GM12873 (cell line): ENCODE results near the gene RILPL1.
A peak's percentile ranks its signal among the peaks of the same experiment; 100 is the strongest.

Experiments used
- TF ChIP-seq, protein P1 (sequence below): IDR thresholded peaks from 2 replicates; pipeline ENCODE4 v1.5.1; 2012; ENCODE audit warnings: low read depth, mild to moderate bottlenecking, moderate library complexity, low read length, control low read depth; ENCODE audit not compliant: insufficient read depth; ENCODE audit errors: missing control alignments

The RILPL1 gene, protein sequence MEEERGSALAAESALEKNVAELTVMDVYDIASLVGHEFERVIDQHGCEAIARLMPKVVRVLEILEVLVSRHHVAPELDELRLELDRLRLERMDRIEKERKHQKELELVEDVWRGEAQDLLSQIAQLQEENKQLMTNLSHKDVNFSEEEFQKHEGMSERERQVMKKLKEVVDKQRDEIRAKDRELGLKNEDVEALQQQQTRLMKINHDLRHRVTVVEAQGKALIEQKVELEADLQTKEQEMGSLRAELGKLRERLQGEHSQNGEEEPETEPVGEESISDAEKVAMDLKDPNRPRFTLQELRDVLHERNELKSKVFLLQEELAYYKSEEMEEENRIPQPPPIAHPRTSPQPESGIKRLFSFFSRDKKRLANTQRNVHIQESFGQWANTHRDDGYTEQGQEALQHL

DNA sequence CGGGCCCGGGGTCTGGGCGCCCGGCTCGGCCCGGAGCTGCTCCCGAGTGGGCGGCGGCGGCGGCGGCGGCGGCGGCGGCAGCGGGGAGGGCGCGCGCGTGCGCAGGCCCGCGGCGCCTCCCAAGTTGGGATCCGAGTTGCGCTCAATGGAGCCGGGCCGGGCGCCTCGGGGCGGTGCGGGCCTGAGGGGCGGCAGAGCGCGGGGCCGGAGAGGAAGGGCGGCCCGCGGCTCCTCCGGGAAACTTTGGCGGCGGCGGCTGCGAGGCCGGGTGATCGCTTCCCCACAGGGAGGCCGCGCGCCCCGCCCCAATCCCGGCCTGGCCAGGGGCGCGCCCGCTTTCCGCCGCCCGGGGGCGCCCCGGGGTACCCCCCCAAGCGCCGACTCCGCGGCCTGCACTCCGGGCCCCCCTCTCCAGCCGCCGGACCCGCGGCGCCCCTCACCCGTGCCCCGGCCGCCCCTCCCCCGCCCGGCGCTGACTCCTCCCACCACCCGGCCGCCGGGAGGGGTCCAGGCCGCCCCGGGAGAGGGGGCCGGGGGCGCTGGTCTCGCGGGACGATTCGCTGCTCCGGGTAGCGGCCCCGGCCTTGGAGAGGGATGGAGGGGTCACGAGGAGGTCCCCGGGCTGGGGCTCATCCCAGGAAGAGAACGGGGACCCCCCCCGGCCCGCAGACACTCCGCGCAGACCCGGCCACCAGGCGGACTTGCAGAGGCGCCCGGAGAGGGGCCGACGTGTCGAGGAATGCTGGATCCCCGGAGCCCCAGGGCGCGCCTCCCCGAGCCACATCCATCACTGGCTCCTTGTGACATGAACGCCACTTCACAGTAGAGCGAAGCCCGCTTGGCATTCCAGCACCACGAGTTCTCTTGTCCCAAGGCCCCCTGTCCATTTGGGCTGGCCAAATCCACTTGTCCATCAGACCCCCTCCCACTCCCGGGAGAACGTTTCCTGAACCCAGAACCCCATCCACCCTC, at the start of gene RILPL1:
Gene RILPL1, minus strand, starts transcription at position 48 of the 972 bp plus-strand sequence. CDS start 237 bp downstream, outside the sequence.
- TF ChIP-seq, protein P1, sequence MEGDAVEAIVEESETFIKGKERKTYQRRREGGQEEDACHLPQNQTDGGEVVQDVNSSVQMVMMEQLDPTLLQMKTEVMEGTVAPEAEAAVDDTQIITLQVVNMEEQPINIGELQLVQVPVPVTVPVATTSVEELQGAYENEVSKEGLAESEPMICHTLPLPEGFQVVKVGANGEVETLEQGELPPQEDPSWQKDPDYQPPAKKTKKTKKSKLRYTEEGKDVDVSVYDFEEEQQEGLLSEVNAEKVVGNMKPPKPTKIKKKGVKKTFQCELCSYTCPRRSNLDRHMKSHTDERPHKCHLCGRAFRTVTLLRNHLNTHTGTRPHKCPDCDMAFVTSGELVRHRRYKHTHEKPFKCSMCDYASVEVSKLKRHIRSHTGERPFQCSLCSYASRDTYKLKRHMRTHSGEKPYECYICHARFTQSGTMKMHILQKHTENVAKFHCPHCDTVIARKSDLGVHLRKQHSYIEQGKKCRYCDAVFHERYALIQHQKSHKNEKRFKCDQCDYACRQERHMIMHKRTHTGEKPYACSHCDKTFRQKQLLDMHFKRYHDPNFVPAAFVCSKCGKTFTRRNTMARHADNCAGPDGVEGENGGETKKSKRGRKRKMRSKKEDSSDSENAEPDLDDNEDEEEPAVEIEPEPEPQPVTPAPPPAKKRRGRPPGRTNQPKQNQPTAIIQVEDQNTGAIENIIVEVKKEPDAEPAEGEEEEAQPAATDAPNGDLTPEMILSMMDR, result peak; percentile 35

DNA sequence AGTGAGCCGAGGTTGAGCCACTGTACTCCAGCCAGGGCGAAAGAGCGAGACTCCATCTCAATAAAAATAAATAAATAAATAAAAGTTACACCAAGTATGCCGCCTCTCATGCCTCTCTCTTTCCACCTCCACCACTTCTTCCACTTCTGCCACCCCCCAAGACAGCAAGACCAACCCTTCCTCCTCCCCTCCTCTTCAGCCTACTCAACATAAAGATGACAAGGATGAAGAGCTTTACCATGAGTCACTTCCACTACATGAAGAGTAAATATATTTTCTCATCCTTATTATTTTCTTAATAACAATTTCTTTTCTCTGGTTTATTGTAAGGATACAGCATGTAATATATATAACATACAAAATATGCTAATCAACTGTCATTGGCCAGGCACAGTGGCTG, 47.3 kb upstream of the RILPL1 start:
- TF ChIP-seq, protein P1, result no peak

DNA sequence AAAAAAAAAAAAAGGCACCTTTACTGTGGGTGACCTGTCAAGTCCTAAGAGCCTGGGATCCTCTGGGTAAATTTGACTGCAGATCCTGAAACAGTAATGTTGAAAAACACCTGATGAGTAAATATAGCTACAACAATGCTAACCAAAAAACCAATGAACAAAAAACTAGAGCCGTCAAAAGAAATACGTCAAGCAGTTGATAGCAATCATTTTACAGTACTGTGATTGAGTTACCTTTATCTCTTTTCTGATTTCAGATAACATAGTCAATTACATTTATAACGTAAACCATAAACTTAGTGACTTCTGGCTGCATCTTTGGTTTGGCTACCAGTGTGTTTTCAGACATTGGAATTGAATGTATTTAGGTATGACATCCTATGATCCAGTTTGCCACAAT, 44.7 kb upstream of the RILPL1 start:
- TF ChIP-seq, protein P1, result no peak

DNA sequence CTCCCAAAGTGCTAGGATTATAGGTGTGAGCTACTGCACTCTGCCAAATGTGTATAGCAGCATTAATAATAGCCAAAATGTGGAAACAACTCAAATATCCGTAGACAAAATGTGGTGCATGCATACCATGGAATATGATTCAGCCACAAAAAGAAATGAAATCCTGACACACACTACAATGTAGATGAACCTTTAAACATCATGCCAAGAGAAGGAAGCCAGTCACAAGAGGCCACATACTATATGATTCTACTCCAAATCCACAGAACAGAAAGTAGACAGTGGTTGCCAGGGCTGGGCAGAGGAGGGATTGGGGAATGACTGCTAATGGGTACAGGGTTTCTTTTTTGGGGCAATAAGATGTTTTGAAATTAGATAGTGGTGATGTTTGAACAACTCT, 43.1 kb upstream of the RILPL1 start:
- TF ChIP-seq, protein P1, result no peak

DNA sequence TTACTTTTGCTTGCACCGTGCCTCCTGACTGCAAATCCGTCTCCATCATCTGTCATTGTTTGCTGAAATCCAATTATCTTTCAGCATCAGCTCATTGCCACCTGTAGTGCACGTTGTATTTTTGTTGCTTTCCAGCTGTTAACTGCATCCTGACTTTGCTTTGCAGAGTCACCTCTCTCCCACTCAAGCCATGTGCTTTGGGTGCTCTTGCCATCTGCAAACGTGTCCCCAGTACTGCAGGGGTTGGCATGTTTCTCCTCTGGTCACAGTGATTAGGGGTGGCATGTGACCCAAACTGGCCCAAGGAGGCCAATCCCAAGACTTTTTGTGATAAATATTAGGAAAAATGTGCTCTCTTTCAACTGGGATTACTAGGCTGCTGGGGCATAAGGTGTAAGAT, 40.4 kb upstream of the RILPL1 start:
- TF ChIP-seq, protein P1, result no peak

DNA sequence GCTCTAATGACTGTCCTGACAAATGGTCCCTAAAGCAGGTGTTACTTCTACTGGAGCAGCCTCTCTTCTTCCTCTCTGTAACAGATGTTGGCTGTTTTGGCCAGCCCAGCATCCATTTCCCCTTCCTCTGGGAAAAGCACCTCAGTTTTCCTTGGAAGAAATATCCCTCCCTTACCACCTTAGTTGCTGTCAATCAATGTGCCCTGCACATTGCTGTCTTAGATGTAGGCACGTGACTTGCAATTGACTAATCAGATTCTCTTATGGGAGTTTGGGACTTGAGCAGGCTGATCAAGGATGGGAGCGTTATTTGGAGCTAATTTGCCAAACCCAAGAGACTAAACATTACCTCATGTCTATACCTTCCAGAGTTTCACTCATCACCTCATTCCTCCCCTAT, 38.9 kb upstream of the RILPL1 start:
- TF ChIP-seq, protein P1, result no peak

DNA sequence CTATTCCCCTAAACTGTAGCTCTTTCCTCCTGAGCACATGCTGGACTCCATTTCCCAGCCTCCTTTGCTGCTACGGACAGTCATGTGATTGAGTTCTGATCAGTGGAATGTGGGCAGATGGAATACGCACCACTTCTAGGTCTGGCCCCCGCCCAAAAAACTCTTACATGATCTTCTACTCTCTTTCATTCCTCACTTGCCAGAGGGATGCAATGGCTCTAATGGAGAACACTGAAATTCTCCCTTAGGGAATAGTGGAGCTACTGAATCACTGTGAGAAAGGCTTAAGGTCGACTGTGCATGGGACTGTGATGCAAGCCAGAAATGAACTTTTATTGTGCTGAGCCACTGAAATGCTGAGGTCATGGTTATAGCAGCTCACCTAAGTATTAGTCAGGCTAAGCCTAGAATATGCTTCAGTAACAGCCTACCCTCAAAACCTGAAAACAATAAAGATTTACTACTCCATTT, 37.9 kb upstream of the RILPL1 start:
- TF ChIP-seq, protein P1, result no peak
